AG10803 (cell line): ENCODE measurements around the gene SWT1.

Experiments
- DNase-seq: peaks from one replicate; pipeline ENCODE4 v3.0.0; 2010; ENCODE audit warnings: low read depth
- H3K4me3 ChIP-seq: 2 replicates; pipeline ENCODE4 v1.5.1; 2011; ENCODE audit warnings: mild to moderate bottlenecking, low read length, control low read depth
- TF ChIP-seq, protein P1 (sequence below): conservative IDR thresholded peaks from 2 replicates; pipeline ENCODE4 v1.5.1; 2011; ENCODE audit warnings: mild to moderate bottlenecking, low read length, control low read depth, inconsistent platforms

SWT1 gene

DNA sequence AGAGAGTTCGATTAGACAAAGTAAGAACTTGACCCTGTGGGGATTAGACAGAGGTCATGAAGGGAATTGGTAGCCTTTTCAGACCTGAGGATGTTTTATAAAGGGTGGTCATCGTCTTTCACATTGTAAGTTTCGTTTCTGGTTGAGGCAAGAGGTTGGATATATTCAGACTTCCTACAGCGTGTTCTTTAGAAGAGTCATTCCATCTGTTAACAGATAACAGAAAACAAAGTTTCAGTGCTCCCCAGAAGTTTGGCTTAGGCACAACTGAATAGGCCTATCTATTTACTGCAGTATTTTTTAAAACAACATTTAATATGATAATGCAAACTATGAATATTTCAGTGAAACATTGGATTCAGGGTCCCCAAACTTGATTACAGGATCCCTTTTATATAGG, 177.2 kb downstream of the SWT1 start:
- H3K4me3 ChIP-seq = no peak overlapping the region
- DNase-seq = no peak
- TF ChIP-seq, protein P1, sequence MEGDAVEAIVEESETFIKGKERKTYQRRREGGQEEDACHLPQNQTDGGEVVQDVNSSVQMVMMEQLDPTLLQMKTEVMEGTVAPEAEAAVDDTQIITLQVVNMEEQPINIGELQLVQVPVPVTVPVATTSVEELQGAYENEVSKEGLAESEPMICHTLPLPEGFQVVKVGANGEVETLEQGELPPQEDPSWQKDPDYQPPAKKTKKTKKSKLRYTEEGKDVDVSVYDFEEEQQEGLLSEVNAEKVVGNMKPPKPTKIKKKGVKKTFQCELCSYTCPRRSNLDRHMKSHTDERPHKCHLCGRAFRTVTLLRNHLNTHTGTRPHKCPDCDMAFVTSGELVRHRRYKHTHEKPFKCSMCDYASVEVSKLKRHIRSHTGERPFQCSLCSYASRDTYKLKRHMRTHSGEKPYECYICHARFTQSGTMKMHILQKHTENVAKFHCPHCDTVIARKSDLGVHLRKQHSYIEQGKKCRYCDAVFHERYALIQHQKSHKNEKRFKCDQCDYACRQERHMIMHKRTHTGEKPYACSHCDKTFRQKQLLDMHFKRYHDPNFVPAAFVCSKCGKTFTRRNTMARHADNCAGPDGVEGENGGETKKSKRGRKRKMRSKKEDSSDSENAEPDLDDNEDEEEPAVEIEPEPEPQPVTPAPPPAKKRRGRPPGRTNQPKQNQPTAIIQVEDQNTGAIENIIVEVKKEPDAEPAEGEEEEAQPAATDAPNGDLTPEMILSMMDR = no peak

DNA sequence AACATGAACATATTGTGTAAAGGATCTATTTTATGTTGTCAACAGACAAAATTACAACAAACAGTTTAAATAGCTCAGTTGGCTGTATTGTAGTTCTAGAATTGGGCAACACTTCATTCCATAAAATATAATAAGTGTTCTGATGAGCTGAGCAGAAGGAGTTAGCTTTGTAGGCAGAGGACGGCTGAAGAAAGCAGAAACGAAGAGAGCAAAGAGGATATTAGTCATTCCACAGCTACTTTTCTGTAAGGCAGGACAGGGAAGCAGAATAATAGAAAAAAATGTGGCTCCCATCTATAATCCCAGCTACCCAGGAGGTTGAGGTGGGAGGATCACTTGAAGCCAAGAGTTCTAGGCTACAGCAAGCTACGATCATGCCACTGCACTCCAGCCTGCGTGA, 180.3 kb downstream of the SWT1 start:
- DNase-seq = peak; percentile 78
- no peak overlapping the region for H3K4me3 ChIP-seq
- TF ChIP-seq, protein P1 = no peak

DNA sequence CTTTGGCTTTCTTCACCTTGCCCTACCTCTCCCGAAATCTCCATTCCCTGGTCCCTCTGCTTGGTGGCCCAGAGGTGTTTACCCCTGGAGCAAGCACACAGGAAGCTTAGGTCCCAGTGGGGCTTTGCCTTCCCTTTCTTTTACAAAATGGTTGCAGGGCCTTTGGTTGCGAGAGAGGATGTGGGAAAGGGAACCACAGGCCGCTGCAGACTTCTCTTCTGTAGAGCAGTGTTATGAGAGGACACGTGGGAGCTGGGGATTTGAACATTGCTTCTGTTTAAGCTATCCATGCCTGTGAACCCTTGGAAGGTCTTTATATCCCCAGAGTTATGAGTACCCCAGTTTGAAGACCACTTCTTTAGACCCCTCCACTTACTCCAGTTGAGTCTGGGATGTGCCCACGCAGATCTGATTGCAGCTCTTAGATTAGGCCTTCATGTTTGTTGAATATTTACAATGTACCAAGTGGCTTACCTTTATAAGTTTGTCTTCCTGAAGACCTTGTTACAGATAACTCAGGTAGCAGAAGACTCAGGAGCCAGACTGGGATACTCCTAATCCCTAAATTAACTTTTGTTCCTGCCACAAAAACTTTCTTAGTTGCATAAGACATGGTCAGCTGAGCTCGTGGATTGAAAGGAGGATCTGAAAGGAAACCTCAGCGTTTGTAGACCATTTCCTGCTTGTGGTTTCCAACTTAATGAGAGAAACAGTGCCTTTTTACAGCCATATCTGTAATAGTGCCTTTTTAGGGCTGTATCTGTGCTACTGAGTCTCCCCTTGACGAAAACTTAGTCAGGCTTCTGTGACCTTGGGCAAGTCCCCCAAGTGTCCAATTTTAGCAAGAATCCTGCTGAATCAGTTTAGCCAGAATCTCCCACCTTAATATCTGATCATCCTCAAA, 182.0 kb downstream of the SWT1 start:
- peak; percentile 52 for DNase-seq
- H3K4me3 ChIP-seq = no peak overlapping the region
- TF ChIP-seq, protein P1 = no peak

DNA sequence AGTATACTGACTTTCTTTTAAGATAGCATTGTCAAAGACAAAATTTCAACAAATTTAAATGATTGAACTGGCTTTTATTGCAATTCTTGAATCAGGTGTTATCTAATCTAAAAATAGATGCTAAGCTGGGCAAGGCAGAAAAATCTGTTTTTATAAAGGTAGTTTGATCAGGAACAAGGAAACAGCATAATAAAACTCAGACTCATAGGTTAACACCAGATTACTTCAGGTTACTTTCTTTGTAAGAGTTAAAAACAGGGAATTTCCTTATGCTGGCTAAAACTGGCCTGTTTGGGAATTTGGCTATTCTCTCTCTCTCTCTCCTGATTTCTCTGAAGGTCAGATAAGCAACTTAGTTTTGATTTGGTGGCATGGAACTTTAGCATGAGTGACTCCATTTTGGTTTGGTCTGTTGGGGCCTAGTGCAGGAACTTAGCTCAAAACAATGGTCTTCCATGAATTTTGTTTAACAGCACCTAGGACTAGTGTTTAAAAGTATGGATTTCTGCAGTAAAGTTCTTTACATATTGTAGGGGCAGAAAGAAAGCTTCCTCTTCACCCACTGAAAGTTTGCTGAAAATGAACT, 184.3 kb downstream of the SWT1 start:
- DNase-seq = no peak
- TF ChIP-seq, protein P1 = no peak
- no peak overlapping the region for H3K4me3 ChIP-seq
